Measurements from ENCODE around the gene MAB21L1.

Gene MAB21L1

DNA sequence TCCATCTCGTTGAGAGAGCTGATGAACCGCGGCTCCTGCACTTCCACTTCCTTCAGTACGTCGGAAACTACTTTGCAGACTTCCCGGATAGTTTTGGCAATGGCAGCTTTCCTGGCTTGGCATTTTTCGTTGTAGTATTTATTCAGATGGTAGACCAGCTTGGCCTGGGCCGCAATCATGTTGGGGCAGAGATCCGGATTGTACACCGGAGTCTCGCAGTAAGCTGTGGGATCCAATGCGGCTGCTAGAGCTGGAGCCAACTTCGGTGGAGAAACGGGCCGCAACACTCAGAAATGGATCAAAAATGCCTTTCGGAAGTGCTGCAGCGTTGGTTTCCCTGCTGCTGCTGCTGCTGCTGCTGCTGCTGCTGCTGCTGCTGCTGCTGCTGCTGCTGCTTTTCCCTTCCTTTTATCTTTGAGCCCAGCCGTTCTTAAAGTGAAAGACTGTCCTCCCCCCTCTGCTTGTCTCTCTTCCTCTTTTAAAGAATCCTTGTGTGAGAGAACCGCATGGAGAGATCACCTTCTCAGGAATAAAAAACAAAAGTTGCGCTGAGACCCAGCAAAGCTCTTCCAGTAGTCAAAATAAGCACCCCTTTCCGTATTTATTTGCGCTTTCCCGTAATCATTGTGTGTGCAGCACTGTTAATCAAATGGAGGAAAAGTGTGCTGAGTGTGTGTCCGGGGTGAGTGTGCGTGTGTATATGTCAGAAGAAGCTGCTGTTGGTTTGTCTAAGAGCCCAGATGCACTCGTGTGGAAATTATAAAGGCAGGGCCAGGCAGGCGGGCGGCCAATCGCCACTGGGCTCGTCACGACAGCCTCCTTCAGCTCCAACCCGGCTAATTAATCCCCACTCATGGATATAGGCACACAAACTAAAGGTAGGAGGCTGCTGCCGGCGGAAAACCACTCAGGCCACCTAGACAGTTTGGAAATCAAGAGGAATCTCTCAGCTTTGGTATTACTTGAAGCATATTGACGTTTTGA lies at the start of gene MAB21L1:
TSS of gene MAB21L1 (minus strand) at position 730 of the 984 bp plus-strand sequence. CDS start at position 179, 551 bp downstream.
- DNase-seq (ENCODE audit: low spot score), result no peak

DNA sequence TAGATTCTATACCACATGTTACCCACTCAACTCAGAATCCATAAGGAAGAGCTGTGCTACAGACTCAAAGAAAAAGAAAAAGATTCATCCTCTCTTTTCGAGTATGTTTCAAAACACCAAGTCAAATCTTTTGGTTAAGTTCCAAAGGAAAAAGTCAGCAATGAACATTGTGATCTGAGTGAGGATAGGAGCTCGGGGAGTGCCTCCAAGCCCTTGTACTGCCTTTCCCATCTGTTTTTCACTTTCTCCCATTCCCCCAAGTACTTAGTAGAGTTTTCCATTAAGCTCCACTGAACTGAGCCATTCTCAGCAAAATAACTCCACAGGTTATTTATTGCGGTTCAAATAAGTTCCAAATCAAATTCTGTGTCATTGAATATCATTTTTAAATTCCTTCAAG lies 47.7 kb upstream of the MAB21L1 start:
- DNase-seq (ENCODE audit: low spot score), result no peak

DNA sequence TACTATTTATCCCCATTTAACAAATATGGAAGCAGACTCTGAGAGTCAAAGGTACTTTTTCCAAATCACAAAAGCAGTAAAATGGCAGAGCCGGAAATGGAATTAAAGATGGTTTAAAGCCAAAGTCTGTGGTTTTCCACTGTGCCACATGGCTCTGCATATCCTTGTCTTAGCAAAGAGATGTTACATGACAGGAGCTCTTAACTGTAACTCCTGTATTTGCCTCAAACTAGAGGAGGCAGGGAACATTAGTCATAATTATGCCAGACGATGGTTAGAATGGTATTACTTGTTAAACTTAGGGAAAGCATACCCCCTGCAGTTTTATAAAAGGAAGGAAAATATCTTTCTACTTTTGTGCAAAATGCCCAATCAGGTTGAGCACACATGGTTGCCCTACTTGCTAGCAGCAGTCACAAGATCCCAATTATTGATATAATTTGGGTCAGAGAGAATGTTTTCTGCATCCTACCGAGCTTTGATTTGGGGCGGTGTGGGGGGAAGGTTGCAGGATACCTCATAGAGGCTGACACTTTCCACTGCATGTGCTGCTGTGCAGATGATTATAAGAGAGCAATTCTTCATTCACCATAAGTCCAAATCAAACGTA lies 42.0 kb upstream of the MAB21L1 start:
- no peak for DNase-seq (ENCODE audit: low spot score)

- DNase-seq (ENCODE audit: low spot score), result no peak
Measured at GRCh38 chr13:35514801-35515502, 38.5 kb upstream of the MAB21L1 start.

- no peak for DNase-seq (ENCODE audit: low spot score)
Measured at GRCh38 chr13:35514061-35514477, 37.6 kb upstream of the MAB21L1 start.

DNA sequence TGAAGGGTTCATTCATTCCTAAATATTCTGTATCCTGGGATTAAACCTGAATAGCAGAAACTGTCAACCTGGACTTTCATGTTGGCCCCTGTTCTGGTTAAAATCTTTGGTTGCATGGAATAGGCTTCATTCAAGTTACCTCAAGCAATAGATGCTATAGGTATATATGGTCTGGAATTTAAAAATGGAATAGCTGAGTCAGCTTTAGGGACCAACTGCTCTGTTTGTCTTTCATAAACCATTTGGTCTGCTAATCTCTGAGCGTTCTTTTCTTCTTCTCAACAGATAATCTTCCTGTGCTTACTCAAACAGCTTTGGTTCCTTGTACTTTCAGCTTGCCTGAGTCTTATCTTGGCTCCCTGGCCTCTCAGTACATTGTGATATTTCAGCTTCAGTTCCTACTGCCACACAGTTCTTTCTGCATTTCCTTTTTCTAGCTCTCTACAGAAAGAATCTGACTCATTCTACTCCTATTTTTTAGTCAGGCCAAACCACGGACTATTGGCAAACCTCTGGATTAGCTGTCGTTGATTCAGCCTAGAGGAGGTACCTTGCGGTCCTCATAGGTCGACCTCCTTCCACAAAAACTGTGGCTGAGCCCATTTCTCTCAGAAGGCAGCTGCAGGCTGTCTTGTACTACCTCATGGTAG lies 35.9 kb upstream of the MAB21L1 start:
- no peak for DNase-seq (ENCODE audit: low spot score)

GRCh38 chr13:35502456-35502855 lies 26.0 kb upstream of the MAB21L1 start:
- no peak for DNase-seq (ENCODE audit: low spot score)

DNA sequence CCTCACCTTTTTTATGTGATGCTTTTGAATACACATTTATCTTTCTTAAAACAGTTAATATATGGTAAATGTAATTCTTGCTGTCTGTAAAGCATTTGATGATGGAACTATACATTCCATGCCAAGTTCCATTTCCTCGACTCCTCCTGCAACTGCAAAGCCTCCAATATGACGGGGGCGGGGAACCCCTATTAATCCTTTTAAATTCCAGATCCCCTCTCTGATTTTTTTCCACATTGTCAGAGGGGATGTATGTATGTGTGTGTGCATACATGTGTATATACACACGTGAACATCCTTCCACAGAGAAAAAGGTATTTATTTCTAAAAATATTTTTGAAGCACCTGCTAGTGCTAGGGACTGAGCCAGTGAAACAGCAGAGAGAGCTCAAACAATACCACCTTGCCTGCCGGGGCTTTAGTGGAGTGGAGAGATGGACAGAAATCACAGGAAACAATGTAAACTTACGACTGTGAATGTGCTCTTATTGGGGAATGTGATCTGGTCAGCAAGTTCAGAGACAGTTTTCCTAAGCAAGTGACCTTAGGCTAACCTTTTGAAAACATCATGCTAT lies 25.3 kb upstream of the MAB21L1 start:
- DNase-seq (ENCODE audit: low spot score), result no peak

- DNase-seq (ENCODE audit: low spot score), result no peak
Measured at GRCh38 chr13:35500144-35500543, 23.7 kb upstream of the MAB21L1 start.

GRCh38 chr13:35499676-35500075 lies 23.2 kb upstream of the MAB21L1 start:
- no peak for DNase-seq (ENCODE audit: low spot score)

DNA sequence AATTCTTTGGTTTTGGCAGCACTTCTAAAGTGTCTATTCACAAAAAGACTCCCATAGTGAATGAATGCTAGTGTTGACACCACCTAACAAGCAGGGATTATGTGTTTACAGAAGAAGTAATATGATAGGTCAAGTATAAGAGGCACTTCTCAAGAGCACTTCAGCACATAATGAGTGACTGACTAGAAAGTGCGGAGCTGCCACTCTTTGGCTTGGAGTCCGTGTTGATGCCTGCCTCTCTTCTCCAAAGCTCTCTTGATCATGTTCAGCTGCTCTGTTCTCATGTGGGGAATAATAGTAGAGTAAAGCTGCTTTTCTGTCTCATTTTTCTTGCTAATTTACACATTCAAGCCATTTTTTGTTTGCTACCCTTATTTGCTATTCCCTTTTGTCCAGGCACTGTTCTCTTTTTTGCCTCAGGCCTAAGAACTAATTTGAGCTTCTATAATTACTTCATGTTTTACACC lies 22.7 kb upstream of the MAB21L1 start:
- no peak for DNase-seq (ENCODE audit: low spot score)

DNA sequence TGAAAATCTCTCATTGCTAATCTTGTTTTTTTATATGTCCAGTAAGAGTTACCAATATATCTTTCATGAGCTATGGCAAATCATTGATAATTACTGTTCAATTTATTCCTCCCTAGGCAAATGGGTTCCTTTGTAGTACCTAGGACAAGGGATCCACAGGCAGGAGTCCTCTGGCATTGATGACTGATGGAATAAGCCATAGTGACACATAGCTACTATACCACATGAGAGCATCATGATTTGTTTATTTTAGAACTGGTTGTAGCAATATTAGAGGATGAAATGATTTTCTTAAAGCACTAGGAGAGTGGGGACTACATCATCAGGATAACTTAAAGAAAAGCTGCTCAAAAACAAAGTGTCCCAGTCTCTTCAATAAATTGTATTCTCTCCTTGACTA lies 21.7 kb upstream of the MAB21L1 start:
- DNase-seq (ENCODE audit: low spot score), result no peak

GRCh38 chr13:35496761-35497386 lies 20.4 kb upstream of the MAB21L1 start:
- no peak for DNase-seq (ENCODE audit: low spot score)

GRCh38 chr13:35496006-35496405 lies 19.5 kb upstream of the MAB21L1 start:
- DNase-seq (ENCODE audit: low spot score), result no peak

DNA sequence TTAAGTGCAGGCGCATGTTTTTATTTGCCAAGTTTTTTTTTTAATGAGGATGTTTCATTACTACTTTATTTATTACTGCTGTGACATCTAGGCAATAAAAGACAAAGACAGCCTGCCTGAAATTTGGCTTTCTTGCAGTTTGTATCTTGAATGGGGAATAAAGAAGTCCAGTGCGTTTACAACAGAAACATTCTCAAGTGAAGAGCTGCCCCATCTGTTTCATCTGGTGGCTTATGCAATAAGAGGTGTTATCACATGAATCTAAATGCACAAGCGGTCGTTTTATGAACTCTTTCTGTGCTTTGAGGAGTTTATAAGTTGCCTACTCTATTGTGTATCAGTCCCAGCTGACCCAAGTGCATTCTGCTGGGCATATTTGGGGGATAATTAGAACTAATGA lies 12.6 kb upstream of the MAB21L1 start:
- DNase-seq (ENCODE audit: low spot score), result no peak

DNA sequence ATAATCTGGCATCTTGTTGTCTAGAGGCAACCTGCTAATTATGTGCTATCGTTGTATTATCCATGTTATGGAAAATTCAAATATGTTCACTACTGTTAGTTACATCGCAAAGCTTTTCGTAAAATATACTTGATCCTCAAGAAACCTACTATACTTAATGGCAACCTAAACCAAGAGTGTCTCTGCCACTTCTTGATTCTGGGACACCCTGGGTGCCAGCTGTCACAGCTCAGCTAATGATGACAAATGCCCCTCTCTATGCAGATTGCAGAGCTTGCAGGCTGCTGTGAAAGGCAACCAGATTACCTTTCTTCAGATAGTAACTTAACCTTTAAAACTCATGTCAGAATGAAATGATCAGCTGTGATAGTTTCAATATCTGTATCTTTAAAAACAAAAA lies 8.9 kb upstream of the MAB21L1 start:
- no peak for DNase-seq (ENCODE audit: low spot score)

DNA sequence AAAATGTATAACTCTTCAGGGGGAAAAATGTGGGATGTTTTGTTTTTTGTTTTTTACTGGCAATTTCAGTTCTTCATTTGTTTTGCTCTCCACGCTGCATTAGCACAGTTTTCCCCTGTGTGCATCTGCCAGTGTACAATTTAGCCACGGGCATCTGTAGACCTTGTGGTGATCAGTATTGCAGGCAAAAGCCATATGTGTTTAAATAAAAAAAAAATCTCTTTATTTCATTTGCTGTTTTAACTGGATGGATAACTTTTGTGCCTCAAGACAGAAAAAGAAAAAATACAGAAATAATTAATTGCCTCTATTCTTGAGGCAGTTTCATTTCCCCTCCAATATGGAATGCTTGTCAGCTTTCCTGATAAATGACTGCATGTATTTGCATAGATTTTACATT lies 7.9 kb upstream of the MAB21L1 start:
- DNase-seq (ENCODE audit: low spot score), result no peak

- no peak for DNase-seq (ENCODE audit: low spot score)
Measured at GRCh38 chr13:35483761-35484160, 7.3 kb upstream of the MAB21L1 start.

- no peak for DNase-seq (ENCODE audit: low spot score)
Measured at GRCh38 chr13:35482527-35482926, 6.0 kb upstream of the MAB21L1 start.

DNA sequence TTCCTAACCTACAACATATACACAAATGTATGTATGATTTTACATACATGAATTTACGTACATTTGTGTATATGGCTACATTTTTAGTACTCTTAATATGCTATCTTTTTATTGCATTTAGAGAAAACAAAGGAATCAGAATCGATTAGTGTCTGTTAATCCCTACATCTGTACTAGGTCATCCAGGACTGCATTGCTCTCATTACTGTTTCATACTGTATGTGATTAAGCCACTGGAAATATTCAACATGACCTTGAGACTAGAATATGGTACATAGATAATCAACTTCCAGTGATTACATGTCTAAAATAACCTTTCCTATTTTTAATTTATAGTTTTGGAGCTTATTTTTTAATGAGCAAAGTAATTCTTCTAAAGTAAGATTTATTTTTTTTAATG lies 5.3 kb upstream of the MAB21L1 start:
- DNase-seq (ENCODE audit: low spot score), result no peak

- no peak for DNase-seq (ENCODE audit: low spot score)
Measured at GRCh38 chr13:35480346-35480745, 3.9 kb upstream of the MAB21L1 start.

Measured in hematopoietic multipotent progenitor cell treated with erythropoietin and hydrocortisone succinate and interleukin-3 and kit ligand, for 17 days (in vitro differentiated cells).